Astrocyte (in vitro differentiated cells and primary cell): ENCODE results near the gene GTF3C1. TPM values are rescaled to one million over a fixed set of nuclear protein-coding genes. Genes with fewer than 3 reads are reported as not detected.

Experiments used
- DNase-seq: peaks from one replicate; pipeline ENCODE4 v3.0.0-alpha.2; 2010; ENCODE audit warnings: low read depth
- FAIRE-seq: peaks from 2 replicates; lab custom pipeline; 2011; peaks lifted over from hg19 to GRCh38; lab: Jason Lieb, UNC
- H2AFZ ChIP-seq: 2 replicates; pipeline ENCODE4 v1.6.0; 2012; ENCODE audit warnings: low read depth, low read length, inconsistent platforms
- H3K27ac ChIP-seq: 2 replicates; pipeline ENCODE4 v1.5.1; 2011; ENCODE audit warnings: low read depth, low read length, inconsistent platforms
- H3K27me3 ChIP-seq: 2 replicates; pipeline ENCODE4 v1.6.0; 2011; ENCODE audit warnings: low read length, inconsistent platforms; ENCODE audit not compliant: insufficient read depth
- H3K36me3 ChIP-seq: 2 replicates; pipeline ENCODE4 v1.5.1; 2011; ENCODE audit warnings: low read length, inconsistent platforms; ENCODE audit not compliant: insufficient read depth
- H3K4me1 ChIP-seq: 2 replicates; pipeline ENCODE4 v1.5.1; 2011; ENCODE audit warnings: low read length, inconsistent platforms; ENCODE audit not compliant: insufficient read depth
- H3K4me2 ChIP-seq: 2 replicates; pipeline ENCODE4 v1.6.0; 2012; ENCODE audit warnings: low read length, inconsistent platforms
- H3K4me3 ChIP-seq: 2 replicates; pipeline ENCODE4 v1.5.1; 2011; ENCODE audit warnings: low read depth, mild to moderate bottlenecking, low read length, inconsistent platforms; ENCODE audit not compliant: insufficient read depth
- H3K79me2 ChIP-seq: 2 replicates; pipeline ENCODE4 v1.6.0; 2012; ENCODE audit warnings: mild to moderate bottlenecking, low read length, inconsistent platforms; ENCODE audit not compliant: insufficient read depth
- H3K9ac ChIP-seq: 2 replicates; pipeline ENCODE4 v1.6.0; 2012; ENCODE audit warnings: mild to moderate bottlenecking, low read length, inconsistent platforms
- H3K9me3 ChIP-seq: 2 replicates; pipeline ENCODE4 v1.5.1; 2012; ENCODE audit warnings: low read depth, mild to moderate bottlenecking, low read length, inconsistent platforms; ENCODE audit not compliant: insufficient read depth
- H4K20me1 ChIP-seq: 2 replicates; pipeline ENCODE4 v1.6.0; 2012; ENCODE audit warnings: low read length, inconsistent platforms; ENCODE audit not compliant: insufficient read depth
- H3K27ac Mint-ChIP-seq: one replicate; pipeline ENCODE4 v1.8.0; 2021; ENCODE audit warnings: mild to moderate bottlenecking, mixed read lengths; ENCODE audit not compliant: unreplicated experiment
- H3K27me3 Mint-ChIP-seq: one replicate; pipeline ENCODE4 v1.8.0; 2021; ENCODE audit warnings: low read depth, mixed read lengths; ENCODE audit not compliant: unreplicated experiment
- H3K36me3 Mint-ChIP-seq: one replicate; pipeline ENCODE4 v1.8.0; 2021; ENCODE audit warnings: low read depth, mixed read lengths; ENCODE audit not compliant: unreplicated experiment
- H3K4me1 Mint-ChIP-seq: one replicate; pipeline ENCODE4 v1.8.0; 2021; ENCODE audit warnings: low read depth, mixed read lengths; ENCODE audit not compliant: unreplicated experiment
- H3K4me3 Mint-ChIP-seq: one replicate; pipeline ENCODE4 v1.8.0; 2021; ENCODE audit warnings: mild to moderate bottlenecking, moderate library complexity, mixed read lengths; ENCODE audit not compliant: unreplicated experiment
- H3K9me3 Mint-ChIP-seq: one replicate; pipeline ENCODE4 v1.8.0; 2021; ENCODE audit warnings: mild to moderate bottlenecking, mixed read lengths; ENCODE audit not compliant: unreplicated experiment
- EZH2 ChIP-seq: IDR thresholded peaks from 2 replicates; pipeline ENCODE4 v1.6.1; 2012; ENCODE audit warnings: mild to moderate bottlenecking, low read length, inconsistent platforms; ENCODE audit not compliant: insufficient read depth
- total RNA-seq: library from RNA; stranded (reverse); gene quantifications from 2 replicates; pipeline ENCODE4 v1.2.1, GENCODE V29; 2021
- TF ChIP-seq, protein P1 (sequence below): IDR thresholded peaks from 2 replicates; pipeline ENCODE4 v1.5.1; 2011; ENCODE audit warnings: low read depth, mild to moderate bottlenecking, inconsistent platforms, low read length, moderate library complexity; ENCODE audit not compliant: insufficient read depth

The GTF3C1 gene
- total RNA-seq, 1 donor from 2014 or later = 103 TPM

DNA sequence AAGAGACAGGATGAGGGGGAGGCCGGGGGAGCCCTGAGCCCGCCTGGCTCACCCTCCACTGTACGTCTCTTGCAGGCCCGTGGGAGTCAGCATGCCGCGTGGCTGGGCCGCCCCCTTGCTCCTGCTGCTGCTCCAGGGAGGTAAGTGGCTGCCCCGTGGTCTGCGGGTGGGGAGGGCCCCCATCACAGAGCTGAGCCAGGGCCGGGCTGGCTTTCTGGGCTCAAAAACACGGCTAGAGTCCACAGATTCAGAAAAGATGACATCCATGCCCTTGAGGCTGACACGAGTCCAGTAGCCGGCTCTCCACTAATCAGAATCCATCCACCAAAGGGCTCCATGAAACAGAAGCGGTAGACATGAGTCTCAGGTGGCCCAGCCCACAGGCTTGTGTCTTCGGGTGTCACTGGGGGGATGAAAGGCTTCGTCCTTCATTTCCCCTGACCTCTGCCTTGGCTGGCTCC lies 119.7 kb downstream of the GTF3C1 start:
- FAIRE-seq = no peak
- H3K36me3 Mint-ChIP-seq = peaks cover 6% of the 10 kb centered on the region
- Histone ChIP-seq H2AFZ (no peak overlapping the region), H3K9me3 (no peaks in the 10 kb centered on the region), H3K4me1 (peaks cover 12% of the 10 kb centered on the region), H3K4me3 (no peak overlapping the region), H3K27me3 (no peaks in the 10 kb centered on the region), H4K20me1 (no peaks in the 10 kb centered on the region), H3K9ac (no peak overlapping the region), H3K27ac (no peak overlapping the region), H3K4me2 (no peak overlapping the region), H3K36me3 (no peaks in the 10 kb centered on the region), H3K79me2 (no peaks in the 10 kb centered on the region)
- DNase-seq = no peak
- no peak for TF ChIP-seq EZH2
- TF ChIP-seq, protein P1, sequence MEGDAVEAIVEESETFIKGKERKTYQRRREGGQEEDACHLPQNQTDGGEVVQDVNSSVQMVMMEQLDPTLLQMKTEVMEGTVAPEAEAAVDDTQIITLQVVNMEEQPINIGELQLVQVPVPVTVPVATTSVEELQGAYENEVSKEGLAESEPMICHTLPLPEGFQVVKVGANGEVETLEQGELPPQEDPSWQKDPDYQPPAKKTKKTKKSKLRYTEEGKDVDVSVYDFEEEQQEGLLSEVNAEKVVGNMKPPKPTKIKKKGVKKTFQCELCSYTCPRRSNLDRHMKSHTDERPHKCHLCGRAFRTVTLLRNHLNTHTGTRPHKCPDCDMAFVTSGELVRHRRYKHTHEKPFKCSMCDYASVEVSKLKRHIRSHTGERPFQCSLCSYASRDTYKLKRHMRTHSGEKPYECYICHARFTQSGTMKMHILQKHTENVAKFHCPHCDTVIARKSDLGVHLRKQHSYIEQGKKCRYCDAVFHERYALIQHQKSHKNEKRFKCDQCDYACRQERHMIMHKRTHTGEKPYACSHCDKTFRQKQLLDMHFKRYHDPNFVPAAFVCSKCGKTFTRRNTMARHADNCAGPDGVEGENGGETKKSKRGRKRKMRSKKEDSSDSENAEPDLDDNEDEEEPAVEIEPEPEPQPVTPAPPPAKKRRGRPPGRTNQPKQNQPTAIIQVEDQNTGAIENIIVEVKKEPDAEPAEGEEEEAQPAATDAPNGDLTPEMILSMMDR = no peak
- H3K9me3 Mint-ChIP-seq = no peaks in the 10 kb centered on the region
- peaks cover 22% of the 10 kb centered on the region for H3K4me1 Mint-ChIP-seq
- H3K27ac Mint-ChIP-seq = no peak overlapping the region
- H3K4me3 Mint-ChIP-seq = no peak overlapping the region
- H3K27me3 Mint-ChIP-seq = peaks cover 2% of the 10 kb centered on the region

DNA sequence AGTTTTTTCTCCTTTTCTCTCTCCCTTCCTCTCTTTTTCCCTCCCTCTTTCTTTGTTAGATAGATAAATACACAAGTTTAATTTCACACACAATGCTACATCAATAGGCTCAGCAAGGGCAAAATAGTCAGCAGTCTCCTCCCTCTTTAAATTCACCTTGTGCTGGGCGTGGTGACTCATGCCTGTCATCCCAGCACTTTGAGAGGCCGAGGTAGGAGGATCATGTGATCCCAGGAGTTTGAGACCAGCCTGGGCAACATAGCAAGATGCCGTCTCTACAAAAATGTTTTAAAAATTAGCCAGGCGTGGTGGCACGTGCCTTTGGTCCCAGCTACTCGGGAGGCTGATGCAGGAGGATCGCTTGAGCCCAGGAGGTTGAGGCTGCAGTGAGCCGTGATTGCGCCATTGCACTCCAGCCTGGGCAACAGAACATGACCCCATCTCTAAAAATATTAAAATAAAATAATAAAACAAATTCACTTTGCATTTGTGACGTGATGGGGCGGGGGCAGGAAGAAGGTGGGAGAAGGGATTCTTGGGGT lies 120.3 kb downstream of the GTF3C1 start:
- Histone ChIP-seq H3K4me2 (no peak overlapping the region), H3K9me3 (no peaks in the 10 kb centered on the region), H3K4me1 (peaks cover 12% of the 10 kb centered on the region), H3K36me3 (no peaks in the 10 kb centered on the region), H3K9ac (no peak overlapping the region), H3K27me3 (no peaks in the 10 kb centered on the region), H4K20me1 (no peaks in the 10 kb centered on the region), H3K4me3 (no peak overlapping the region), H3K79me2 (no peaks in the 10 kb centered on the region), H2AFZ (no peak overlapping the region), H3K27ac (no peak overlapping the region)
- peak overlapping the region; percentile 14 for H3K27ac Mint-ChIP-seq
- H3K9me3 Mint-ChIP-seq = peaks cover 2% of the 10 kb centered on the region
- peaks cover 22% of the 10 kb centered on the region for H3K4me1 Mint-ChIP-seq
- no peak overlapping the region for H3K4me3 Mint-ChIP-seq
- TF ChIP-seq, protein P1 = no peak
- TF ChIP-seq EZH2 = no peak
- peaks cover 2% of the 10 kb centered on the region for H3K27me3 Mint-ChIP-seq
- peaks cover 6% of the 10 kb centered on the region for H3K36me3 Mint-ChIP-seq
- FAIRE-seq (no peak), DNase-seq (no peak)

DNA sequence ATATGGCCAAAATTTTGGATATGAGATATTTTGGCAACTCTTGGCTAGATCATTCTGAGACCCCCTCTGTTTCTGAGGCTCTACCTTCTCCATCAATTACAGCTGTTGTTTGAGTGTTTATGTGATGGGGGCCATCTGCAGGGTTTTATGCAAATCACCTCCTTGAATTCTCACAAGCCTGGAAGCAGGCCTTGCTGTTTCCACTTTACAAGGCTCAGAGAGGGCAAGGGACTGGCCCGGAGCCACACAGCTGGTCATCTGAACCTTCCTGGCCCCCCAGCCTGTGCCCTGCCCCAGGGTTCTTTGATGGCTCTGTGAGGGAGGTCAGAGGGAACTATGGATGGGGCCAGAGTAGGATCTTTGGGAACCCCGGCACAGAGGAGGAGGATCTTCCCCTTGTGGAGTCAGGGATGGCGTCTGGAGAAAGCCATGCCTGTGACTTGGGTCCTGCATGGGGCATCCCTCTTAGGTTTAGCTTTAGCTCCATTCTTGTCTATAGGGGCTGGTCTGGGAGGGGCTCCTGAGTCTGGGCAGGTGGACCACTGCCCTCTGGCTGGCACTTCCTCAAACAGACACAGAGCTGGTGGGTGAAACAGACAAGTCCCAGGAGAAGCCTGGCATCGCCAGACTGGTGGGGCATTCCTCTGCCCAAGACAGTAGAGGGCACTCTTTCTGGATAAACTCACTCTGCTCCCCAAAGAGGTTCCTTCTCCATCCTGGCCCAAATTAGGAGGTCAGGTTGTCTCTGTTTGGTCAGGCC lies 121.5 kb downstream of the GTF3C1 start:
- no peak for FAIRE-seq
- no peak for DNase-seq

More for the DNA sequence above, 121.5 kb downstream of the GTF3C1 start:
- Mint-ChIP-seq H3K4me1 (peaks cover 17% of the 10 kb centered on the region), H3K9me3 (peaks cover 4% of the 10 kb centered on the region), H3K27me3 (peaks cover 4% of the 10 kb centered on the region), H3K27ac (no peak overlapping the region), H3K36me3 (peaks cover 6% of the 10 kb centered on the region), H3K4me3 (no peak overlapping the region)
- Histone ChIP-seq H3K9ac (no peak overlapping the region), H3K4me2 (no peak overlapping the region), H3K36me3 (no peaks in the 10 kb centered on the region), H4K20me1 (no peaks in the 10 kb centered on the region), H3K27me3 (no peaks in the 10 kb centered on the region), H3K9me3 (no peaks in the 10 kb centered on the region), H3K4me1 (peaks cover 12% of the 10 kb centered on the region), H3K27ac (no peak overlapping the region), H3K4me3 (no peak overlapping the region), H2AFZ (no peak overlapping the region), H3K79me2 (no peaks in the 10 kb centered on the region)
- TF ChIP-seq, protein P1 = no peak
- no peak for TF ChIP-seq EZH2
